HepG2 (cell line): ENCODE results near the gene BPIFB2. TPM values are rescaled to one million over a fixed set of nuclear protein-coding genes. Genes with fewer than 3 reads are reported as not detected.
A peak's percentile ranks its signal among the peaks of the same experiment; 100 is the strongest.

Experiments used
- HDAC2 ChIP-seq: sonication (generic); formaldehyde crosslinking; IDR thresholded peaks from 2 replicates; pipeline ENCODE4 v1.4.0; 2020; ENCODE audit warnings: missing genetic modification reagents
- HHEX ChIP-seq: IDR thresholded peaks from 2 replicates; pipeline ENCODE4 v1.6.1; 2016; ENCODE audit warnings: control low read depth
- HNF4G ChIP-seq, 2 experiments: sonication (generic) in 1 of 2; formaldehyde crosslinking in 1 of 2; IDR thresholded peaks; 2 replicates each; pipeline versions ENCODE4 v1.4.0 to v1.6.1; 2011 to 2020; ENCODE audit warnings: borderline replicate concordance in 2 of 2, low read depth in 2 of 2, mild to moderate bottlenecking in 2 of 2, low read length in 1 of 2, missing genetic modification reagents in 1 of 2, moderate library complexity in 1 of 2
- MAFG ChIP-seq: sonication (generic); formaldehyde crosslinking; IDR thresholded peaks from 2 replicates; pipeline ENCODE4 v1.5.1; 2020; ENCODE audit warnings: mild to moderate bottlenecking, missing genetic modification reagents
- SOX13 ChIP-seq, 3 experiments: fragments of 450-650 bp in 1 of 3; sonication (generic) in 1 of 3; formaldehyde crosslinking in 1 of 3; IDR thresholded peaks in 2 of 3; conservative IDR thresholded peaks in 1 of 3; 2 replicates each; pipeline versions ENCODE4 v1.5.0 to v1.6.1; 2016 to 2020; ENCODE audit warnings: antibody characterized with exemption in 1 of 3, mild to moderate bottlenecking in 1 of 3, missing compliant biosample characterization in 1 of 3, missing genetic modification reagents in 1 of 3, moderate library complexity in 1 of 3
- ZFX ChIP-seq: sonication (generic); formaldehyde crosslinking; IDR thresholded peaks from 2 replicates; pipeline ENCODE4 v1.4.0; 2020; ENCODE audit warnings: mild to moderate bottlenecking, low read depth, missing genetic modification reagents, moderate library complexity
- ZNF225 ChIP-seq: sonication (generic); formaldehyde crosslinking; IDR thresholded peaks from 2 replicates; pipeline ENCODE4 v1.4.0; 2020; ENCODE audit warnings: mild to moderate bottlenecking, missing genetic modification reagents
- ZNF556 ChIP-seq: sonication (generic); formaldehyde crosslinking; IDR thresholded peaks from 2 replicates; pipeline ENCODE4 v1.4.0; 2020; ENCODE audit warnings: mild to moderate bottlenecking, missing genetic modification reagents, borderline replicate concordance
- ZNF562 ChIP-seq: sonication (generic); formaldehyde crosslinking; IDR thresholded peaks from 2 replicates; pipeline ENCODE4 v1.8.0; 2022; ENCODE audit warnings: missing genetic modification reagents, borderline replicate concordance
- ZNF577 ChIP-seq: sonication (generic); formaldehyde crosslinking; IDR thresholded peaks from 2 replicates; pipeline ENCODE4 v1.4.0; 2020; ENCODE audit warnings: mild to moderate bottlenecking, low read depth, missing genetic modification reagents, borderline replicate concordance
- ZNF589 ChIP-seq: sonication (generic); formaldehyde crosslinking; conservative IDR thresholded peaks from 2 replicates; pipeline ENCODE4 v1.8.0; 2022; ENCODE audit warnings: mild to moderate bottlenecking, moderate library complexity, missing genetic modification reagents
- ZNF609 ChIP-seq: sonication (generic); formaldehyde crosslinking; IDR thresholded peaks from 2 replicates; pipeline ENCODE4 v1.4.0; 2020; ENCODE audit warnings: mild to moderate bottlenecking, missing genetic modification reagents, borderline replicate concordance
- ZNF850 ChIP-seq: sonication (generic); formaldehyde crosslinking; conservative IDR thresholded peaks from 2 replicates; pipeline ENCODE4 v1.9.0; 2021; ENCODE audit warnings: mild to moderate bottlenecking, missing genetic modification reagents
- ZSCAN29 ChIP-seq: sonication (generic); formaldehyde crosslinking; conservative IDR thresholded peaks from 2 replicates; pipeline ENCODE4 v1.4.0; 2020; ENCODE audit warnings: mild to moderate bottlenecking, missing genetic modification reagents
- polyA plus RNA-seq, 8 experiments: library from polyadenylated mRNA; depleted of rRNA in 3 of 8; stranded (reverse) in 7 of 8; unstranded in 1 of 8; fragments of >200 nt; fragmentation: Illumina TruSeq in 4 of 8; extraction: Trizol in 4 of 8; gene quantifications; 2 replicates each; pipeline versions ENCODE4 v1.2.1 to v1.2.3, GENCODE V29; 2011 to 2016; ENCODE audit warnings: low read depth in 4 of 8, missing spikeins in 1 of 8, mixed read lengths in 1 of 8; ENCODE audit not compliant: insufficient read depth in 1 of 8
- total RNA-seq, 5 experiments: library from RNA; depleted of rRNA; stranded (reverse); fragments of >200 nt; fragmentation: Illumina TruSeq; extraction: Trizol; gene quantifications; 2 replicates each; pipeline ENCODE4 v1.2.3, GENCODE V29; 2016; ENCODE audit warnings: low read depth in 1 of 5
- TF ChIP-seq, protein P1 (sequence below): sonication (generic); formaldehyde crosslinking; IDR thresholded peaks from 2 replicates; pipeline ENCODE4 v1.4.0; 2020; ENCODE audit warnings: mild to moderate bottlenecking, missing genetic modification reagents
- TF ChIP-seq, protein P2 (sequence below): sonication (generic); formaldehyde crosslinking; IDR thresholded peaks from 2 replicates; pipeline ENCODE4 v1.5.0; 2020; ENCODE audit warnings: mild to moderate bottlenecking, missing genetic modification reagents, borderline replicate concordance
- TF ChIP-seq, protein P3 (sequence below): sonication (generic); formaldehyde crosslinking; IDR thresholded peaks from 2 replicates; pipeline ENCODE4 v1.4.0; 2020; ENCODE audit warnings: missing genetic modification reagents
- TF ChIP-seq, protein P4 (sequence below): IDR thresholded peaks from 2 replicates; pipeline ENCODE4 v1.6.1; 2016; ENCODE audit warnings: low read depth, borderline replicate concordance

BPIFB2 gene
- total and polyA plus RNA-seq, 2 of the 13 experiments (the other 11 are each of a cell fraction or from before 2014, with no cell fraction given): 54.5 to 902 TPM

DNA sequence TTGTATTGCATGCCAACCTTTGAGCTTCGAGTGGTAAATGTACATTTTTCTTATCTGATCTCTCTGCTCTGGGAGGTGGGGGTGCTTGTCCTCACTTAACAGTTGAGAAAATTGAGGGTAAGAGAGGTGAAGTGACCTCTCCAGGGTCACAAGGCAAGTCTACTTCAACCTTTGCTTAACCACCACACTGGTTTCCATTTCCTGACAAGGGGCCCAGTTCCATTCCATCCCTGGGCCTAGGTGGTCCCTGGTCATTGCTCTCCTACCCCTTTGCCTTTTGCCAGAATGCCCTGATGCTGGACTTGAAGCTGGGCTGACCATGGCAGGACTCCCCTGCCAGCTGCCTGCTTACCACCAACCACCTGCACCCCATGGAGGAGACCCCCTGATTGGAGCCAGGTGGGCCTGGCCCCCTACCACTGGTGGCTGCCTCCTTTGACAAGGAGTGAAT is 36.3 kb downstream of the BPIFB2 start (continued):
- TF ChIP-seq HNF4G (IDR thresholded peaks at IDR 0.05; ENCODE audit: borderline replicate concordance, low read depth, low read length): peak; percentile 82
- TF ChIP-seq HNF4G (CRISPR knock-in tag; IDR thresholded peaks at IDR 0.05; ENCODE audit: borderline replicate concordance, low read depth): 0 out of 2 replicates have a peak, but pooled peaks have one; percentile 40
- peak; percentile 49; the same call in 1 of the 2 replicates for TF ChIP-seq ZFX (CRISPR knock-in tag)
- TF ChIP-seq, protein P1, sequence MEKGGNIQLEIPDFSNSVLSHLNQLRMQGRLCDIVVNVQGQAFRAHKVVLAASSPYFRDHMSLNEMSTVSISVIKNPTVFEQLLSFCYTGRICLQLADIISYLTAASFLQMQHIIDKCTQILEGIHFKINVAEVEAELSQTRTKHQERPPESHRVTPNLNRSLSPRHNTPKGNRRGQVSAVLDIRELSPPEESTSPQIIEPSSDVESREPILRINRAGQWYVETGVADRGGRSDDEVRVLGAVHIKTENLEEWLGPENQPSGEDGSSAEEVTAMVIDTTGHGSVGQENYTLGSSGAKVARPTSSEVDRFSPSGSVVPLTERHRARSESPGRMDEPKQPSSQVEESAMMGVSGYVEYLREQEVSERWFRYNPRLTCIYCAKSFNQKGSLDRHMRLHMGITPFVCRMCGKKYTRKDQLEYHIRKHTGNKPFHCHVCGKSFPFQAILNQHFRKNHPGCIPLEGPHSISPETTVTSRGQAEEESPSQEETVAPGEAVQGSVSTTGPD (CRISPR knock-in tag): no peak
- TF ChIP-seq ZNF562 (CRISPR knock-in tag): no peak
- no peak for TF ChIP-seq ZNF589 (CRISPR knock-in tag)
- TF ChIP-seq, protein P2, sequence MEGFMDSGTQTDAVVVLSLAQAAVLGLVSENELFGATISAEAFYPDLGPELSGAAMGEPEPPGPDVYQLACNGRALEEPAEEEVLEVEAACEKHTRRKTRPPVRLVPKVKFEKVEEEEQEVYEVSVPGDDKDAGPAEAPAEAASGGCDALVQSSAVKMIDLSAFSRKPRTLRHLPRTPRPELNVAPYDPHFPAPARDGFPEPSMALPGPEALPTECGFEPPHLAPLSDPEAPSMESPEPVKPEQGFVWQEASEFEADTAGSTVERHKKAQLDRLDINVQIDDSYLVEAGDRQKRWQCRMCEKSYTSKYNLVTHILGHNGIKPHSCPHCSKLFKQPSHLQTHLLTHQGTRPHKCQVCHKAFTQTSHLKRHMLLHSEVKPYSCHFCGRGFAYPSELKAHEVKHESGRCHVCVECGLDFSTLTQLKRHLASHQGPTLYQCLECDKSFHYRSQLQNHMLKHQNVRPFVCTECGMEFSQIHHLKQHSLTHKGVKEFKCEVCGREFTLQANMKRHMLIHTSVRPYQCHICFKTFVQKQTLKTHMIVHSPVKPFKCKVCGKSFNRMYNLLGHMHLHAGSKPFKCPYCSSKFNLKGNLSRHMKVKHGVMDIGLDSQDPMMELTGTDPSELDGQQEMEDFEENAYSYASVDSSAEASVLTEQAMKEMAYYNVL (CRISPR knock-in tag): 0 out of 2 replicates have a peak, but pooled peaks have one; percentile 7
- TF ChIP-seq, protein P3, sequence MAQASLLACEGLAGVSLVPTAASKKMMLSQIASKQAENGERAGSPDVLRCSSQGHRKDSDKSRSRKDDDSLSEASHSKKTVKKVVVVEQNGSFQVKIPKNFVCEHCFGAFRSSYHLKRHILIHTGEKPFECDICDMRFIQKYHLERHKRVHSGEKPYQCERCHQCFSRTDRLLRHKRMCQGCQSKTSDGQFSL (CRISPR knock-in tag): peak; percentile 88
- no peak for TF ChIP-seq SOX13 (IDR thresholded peaks at IDR 0.05)
- TF ChIP-seq SOX13 (CRISPR knock-in tag; conservative IDR thresholded peaks at IDR 0.05 in 1 of 2, IDR thresholded peaks at IDR 0.05 in 1 of 2): peak in 1 of 2 experiments; percentile 88; a peak in 1 of 4 replicates
- TF ChIP-seq HDAC2 (CRISPR knock-in tag): peak; percentile 48; the same call in 1 of the 2 replicates
- TF ChIP-seq ZNF556 (CRISPR knock-in tag): peak; percentile 38; the same call in 1 of the 2 replicates
- no peak for TF ChIP-seq ZNF850 (CRISPR knock-in tag)
- 0 out of 2 replicates have a peak, but pooled peaks have one; percentile 38 for TF ChIP-seq ZNF225 (CRISPR knock-in tag)
- no peak for TF ChIP-seq HHEX (CRISPR knock-in tag)
- TF ChIP-seq ZNF609 (CRISPR knock-in tag): peak; percentile 81; the same call in 1 of the 2 replicates
- TF ChIP-seq, protein P4, sequence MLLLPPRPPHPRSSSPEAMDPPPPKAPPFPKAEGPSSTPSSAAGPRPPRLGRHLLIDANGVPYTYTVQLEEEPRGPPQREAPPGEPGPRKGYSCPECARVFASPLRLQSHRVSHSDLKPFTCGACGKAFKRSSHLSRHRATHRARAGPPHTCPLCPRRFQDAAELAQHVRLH (CRISPR knock-in tag): 0 out of 2 replicates have a peak, but pooled peaks have one; percentile 54
- 0 out of 2 replicates have a peak, but pooled peaks have one; percentile 37 for TF ChIP-seq ZSCAN29 (CRISPR knock-in tag)
- no peak for TF ChIP-seq MAFG (CRISPR knock-in tag)
- TF ChIP-seq ZNF577 (CRISPR knock-in tag): no peak
